Breast epithelium (tissue), 3 donors: ENCODE results near the gene AOPEP.

Experiments used
- CTCF ChIP-seq, 3 donors: fragments of 450-650 bp; IDR thresholded peaks; one replicate each; pipeline ENCODE4 v1.5.1; 2016 to 2017; ENCODE audit warnings: antibody characterized with exemption in 3 of 3, mild to moderate bottlenecking in 3 of 3, moderate library complexity in 3 of 3
- POLR2A ChIP-seq: fragments of 450-650 bp; IDR thresholded peaks from one replicate; pipeline ENCODE4 v1.6.1; 2016; ENCODE audit warnings: antibody characterized with exemption, mild to moderate bottlenecking, moderate library complexity
- POLR2AphosphoS5 ChIP-seq, 3 donors: sonication (generic); formaldehyde crosslinking; IDR thresholded peaks; one replicate each; pipeline ENCODE4 v1.6.1; 2017; ENCODE audit warnings: antibody characterized with exemption in 3 of 3

GRCh38 chr9:94779031-94779430, 52.5 kb downstream of the AOPEP start:
- TF ChIP-seq CTCF (IDR thresholded peaks at IDR 0.05) (no peak), POLR2A (no peak), POLR2AphosphoS5 (IDR thresholded peaks at IDR 0.05) (no peak)
